Activated CD4-positive, alpha-beta T cell treated with anti-CD3 and anti-CD28 coated beads for 48 hours (primary cell): Measurements from ENCODE around the gene CCS.
"Not testable (repeated sequence)": the region's sequence is repeated elsewhere in the genome, so short reads cannot be mapped to it uniquely, and the experiment has no call there.

Experiments
- DNase-seq: peaks from one replicate; pipeline ENCODE4 v3.0.0-alpha.2; 2020

The CCS gene

GRCh38 chr11:66561178-66561974 is 31.6 kb upstream of the CCS start:
- DNase-seq = no peak

- no peak for DNase-seq
These were observed 31.1 kb upstream of the CCS start for GRCh38 chr11:66561975-66562248.

DNA sequence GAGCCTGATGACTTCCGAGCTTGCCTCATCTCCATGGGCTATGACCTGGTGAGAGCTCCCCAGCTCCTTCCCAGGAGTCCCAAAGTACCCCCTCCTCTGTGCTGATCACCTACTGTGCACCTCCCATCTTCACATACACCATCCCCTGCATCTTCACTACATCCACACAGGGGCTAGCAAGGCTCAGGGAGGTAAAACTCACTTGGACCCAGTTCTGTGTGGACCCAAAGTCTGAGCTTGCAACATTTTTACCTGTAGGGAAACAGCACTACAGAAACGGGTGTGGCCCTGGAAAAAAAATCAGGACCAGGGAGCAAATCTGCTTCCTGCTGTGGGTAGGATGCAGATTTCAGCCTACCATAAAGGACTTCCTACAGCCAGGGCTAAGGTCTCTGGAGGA is 30.7 kb upstream of the CCS start:
- no peak for DNase-seq

DNA sequence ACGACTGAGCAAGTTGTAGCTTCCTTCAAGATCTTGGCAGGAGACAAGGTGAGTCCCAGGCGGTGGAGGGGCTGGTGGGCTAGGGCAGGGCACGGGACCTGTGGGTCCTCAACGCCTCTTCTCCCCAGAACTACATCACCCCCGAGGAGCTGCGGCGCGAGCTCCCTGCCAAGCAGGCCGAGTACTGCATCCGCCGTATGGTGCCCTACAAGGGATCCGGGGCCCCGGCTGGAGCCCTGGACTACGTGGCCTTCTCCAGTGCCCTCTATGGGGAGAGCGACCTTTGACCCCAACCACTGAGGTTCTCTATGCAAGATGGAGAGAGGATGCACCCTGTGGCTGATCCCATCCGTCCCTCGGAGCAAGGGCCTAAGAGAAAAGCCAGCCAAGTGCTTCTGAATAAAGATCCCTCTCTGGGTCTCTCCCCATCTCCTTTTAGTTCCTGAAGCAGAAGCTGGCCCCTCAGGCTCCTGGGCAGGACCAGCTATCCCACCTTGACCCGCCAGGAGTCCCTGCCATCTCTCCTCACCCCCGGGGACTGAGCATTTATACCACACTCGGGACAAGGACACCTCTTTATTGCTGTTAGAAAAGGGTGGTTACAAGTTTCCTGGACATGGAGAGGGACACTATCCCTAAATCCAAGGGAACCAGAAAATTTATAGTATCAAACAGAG is 29.9 kb upstream of the CCS start:
- DNase-seq = no peak

DNA sequence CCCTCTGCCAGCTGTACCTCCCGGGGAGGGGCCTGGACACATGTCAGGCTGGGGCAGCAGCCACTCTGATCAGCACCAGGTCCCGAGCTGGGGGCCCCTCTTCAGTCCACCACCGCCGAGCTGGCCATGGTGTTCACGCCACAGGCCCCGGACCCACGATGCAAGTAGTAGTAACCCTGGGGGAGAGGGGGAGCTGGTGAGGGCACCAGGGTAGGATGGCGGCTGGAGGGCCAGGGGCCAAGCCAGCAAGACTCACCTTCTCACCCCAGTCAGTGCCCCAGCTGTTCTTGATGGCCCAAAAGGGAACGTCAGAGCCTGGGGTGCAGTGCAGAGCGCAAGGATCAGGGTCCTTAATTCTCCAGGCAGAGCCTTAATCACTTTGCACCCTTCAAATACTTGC is 29.2 kb upstream of the CCS start:
- no peak for DNase-seq

DNA sequence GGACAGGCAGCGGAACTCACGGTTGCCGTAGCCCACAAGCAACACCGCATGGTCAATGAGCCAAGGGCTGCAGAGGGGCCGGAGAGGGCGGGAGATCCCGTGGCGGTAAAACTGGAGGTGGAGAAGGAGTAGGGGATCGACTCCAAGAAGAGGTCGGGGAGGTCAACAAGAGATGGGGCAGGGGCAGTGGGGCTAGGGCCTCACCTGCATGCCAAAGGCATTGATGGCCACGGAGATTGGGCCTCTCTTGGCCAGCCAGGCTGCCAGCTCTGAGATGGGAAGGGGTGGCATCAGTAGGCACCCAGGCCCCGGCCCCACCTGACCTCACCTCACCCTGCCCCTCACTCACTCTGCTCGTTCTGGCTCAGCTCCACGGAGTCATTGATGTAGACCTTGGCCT is 28.4 kb upstream of the CCS start:
- no peak for DNase-seq

DNA sequence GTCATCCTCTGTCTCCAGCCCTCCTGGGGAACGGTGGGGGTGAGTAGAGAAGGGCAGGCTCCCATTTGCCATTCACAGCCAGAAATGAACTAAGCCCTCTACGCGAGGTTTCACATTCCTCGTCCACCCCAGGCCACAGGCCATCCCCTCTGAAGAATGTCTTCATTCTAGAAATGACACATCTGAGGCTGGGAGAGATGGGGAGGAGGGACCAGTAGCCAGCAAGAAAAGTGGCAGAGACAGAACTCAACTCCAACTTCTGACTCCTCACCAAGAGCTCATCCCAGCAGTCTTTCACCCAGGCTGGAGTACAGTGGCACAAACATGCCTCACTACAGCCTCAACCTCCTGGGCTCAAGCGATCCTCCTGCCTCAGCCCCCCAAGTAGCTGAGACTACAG is 28.0 kb upstream of the CCS start:
- no peak for DNase-seq

- no peak for DNase-seq
These were observed 26.8 kb upstream of the CCS start for GRCh38 chr11:66566221-66566620.

DNA sequence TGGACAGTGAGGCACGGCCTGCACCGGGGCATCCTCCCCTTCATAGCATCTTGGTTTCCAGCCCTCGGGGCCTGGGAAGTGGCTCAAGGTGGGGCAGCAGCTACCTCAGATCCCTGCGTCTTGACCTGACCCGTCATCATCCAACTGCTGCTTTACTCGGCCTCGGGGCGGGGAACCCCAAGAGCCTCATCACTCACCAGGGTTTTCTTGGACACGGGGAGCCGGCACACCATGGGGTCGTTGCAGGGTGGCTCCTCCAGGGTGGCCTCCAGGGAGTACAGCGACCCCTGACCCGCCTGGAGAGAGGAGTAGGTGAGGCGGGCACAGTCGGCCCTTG is 25.2 kb upstream of the CCS start:
- DNase-seq = no peak

DNA sequence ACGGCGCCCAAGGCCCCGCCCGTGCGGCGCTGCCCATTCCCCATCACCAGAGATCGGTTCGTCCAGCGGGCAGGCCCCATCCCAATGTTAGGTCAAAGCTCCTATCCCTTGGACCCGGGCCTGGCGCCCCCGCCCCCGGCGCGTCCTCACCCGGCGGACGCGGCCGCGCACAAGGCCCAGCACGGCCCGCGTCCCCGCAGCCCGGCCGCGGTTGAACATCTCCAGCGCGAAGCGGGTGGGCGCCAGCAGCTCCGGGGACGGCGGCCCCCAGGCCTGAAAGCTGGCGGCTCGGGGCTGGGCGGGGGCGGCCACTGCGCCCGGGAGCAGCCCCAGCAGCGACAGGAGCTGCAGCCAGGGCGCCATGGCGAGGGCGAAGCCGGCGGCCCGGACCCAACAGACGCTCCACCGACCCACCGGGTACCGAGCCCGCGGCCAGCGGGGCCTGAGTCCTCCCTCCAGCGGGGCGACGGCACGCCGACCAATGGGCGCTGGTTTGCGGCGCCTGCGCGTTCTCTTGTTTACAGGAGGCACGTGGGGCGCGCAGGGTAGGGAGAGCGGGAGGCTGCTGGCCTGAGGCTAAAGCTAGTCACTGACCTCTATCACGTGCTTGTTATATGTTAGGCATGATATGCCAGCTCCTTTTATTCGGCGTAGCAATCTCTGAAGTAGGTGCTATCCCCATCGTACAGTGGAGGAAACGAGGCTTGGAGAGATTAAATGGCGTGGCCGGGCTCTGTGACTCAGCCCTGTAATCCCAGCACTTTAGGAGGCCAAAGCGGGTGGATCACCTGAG is 24.7 kb upstream of the CCS start, which contains the start of gene CTSF:
Gene CTSF, minus strand, starts transcription at position 483 of the 793 bp plus-strand sequence. Its CDS starts 120 bp downstream, at position 363.
- peak; percentile 80 for DNase-seq

DNA sequence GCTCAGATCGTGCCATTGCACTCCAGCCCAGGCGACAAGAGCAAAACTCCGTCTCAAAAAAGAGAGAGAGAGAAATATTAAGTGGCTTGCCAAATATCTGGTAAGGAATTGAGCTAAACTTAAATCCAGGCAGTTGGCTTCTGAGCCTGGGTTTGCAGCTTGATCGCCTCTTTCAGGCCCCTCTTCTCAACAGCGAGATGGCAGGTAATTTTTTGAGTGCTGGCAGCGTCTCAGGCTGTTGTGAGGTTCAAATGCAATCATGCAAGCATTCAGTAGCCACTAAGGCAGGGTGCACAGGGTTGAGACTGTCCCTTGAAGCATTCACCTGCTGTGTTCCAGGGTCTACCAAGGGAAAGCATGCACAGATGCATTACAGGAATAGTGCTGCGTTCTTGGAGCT is 23.9 kb upstream of the CCS start:
- DNase-seq = no peak

DNA sequence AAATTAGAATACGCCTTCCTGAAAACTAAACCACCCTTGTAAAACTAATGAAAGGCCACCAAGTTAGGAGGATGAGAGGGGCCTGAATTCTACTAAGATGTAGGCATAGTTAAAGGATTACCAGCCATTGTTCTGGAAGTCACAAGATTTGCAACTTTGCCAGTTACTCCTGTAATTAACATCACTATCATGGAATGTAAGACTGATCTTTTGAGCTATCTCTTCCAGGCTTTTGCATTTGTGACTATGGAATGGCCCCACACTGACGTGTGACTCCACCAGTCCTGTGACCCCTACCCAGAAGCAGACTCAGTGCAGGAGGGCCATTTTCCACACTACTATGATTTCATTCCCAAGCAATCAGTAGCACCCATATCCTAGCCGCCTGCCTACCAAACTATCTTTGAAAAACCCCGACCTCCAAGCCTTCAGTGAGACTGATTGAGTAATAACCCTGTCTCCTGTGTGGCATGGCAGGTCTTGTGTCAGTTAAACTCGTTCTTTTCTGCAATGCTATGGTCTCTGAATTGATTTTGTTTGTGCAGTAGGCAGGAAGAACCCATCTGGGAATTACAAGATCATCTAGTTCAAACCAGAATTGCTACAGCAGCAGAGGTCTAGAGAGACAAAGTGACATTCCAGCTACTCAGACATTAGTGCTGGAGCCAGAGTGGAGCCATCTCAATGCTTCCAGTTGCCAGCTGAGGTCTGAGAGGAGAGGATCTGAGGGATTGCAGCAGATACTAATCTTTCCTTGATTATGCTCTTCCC is 22.7 kb upstream of the CCS start:
- DNase-seq = no peak

DNA sequence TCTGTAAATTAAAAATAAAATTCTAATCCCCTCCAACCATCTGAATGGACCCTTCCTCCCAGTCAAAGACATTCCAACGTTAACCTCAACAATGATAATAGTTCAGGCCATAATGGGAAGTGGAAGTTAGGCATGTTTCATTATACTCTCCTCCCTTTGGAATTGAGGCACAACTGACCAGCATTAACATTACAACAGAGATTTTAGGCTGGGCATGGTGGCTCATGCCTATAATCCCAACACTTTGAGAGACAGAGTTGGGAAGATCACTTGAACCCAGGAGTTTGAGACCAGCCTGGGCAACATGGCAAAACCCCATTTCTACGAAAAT is 22.2 kb upstream of the CCS start:
- DNase-seq = no peak

GRCh38 chr11:66579017-66579606 is 13.9 kb upstream of the CCS start:
- peak; percentile 89 for DNase-seq

- no peak for DNase-seq
These were observed 12.2 kb upstream of the CCS start for GRCh38 chr11:66580803-66581202.

GRCh38 chr11:66581261-66581660 is 11.7 kb upstream of the CCS start:
- no peak for DNase-seq

- not testable (repeated sequence) for DNase-seq
These were observed 10.3 kb upstream of the CCS start for GRCh38 chr11:66582565-66583147.

DNA sequence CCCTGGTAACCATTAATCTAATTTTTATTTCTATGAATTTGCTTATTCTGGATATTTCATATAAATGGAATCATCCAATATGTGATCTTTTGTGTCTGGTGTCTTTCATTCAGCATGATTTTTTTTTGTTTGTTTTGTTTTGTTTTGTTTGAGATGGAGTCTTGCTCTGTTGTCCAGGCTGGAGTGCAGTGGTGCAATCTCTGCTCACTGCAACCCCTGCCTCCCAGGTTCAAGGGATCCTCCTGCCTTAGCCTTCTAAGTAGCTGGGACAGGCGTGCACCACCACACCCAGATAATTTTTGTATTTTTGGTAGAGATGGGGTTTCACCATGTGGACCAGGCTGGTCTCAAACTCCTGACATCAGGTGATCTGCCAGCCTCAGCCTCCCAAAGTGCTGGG is 7.5 kb upstream of the CCS start:
- not testable (repeated sequence) for DNase-seq

DNA sequence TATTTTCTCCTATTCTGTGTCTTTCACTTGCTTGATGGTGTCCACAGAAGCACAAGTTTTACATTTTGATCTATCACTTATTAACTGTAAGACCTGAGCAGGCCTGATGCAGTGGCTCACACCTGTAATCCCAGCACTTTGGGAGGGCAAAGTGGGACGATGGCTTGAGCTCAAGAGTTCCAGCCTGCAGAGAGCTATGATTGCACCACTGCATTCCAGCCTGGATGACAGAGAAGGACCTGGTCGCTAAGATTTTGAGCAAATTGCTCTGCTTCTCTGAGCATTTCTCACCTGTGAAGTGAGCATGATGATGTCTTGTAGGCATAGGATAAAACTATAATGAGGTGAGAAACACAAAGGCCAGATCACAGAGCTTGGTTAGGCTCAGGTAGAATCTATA is 6.8 kb upstream of the CCS start:
- no peak for DNase-seq

- DNase-seq = not testable (repeated sequence)
These were observed 3.7 kb upstream of the CCS start for GRCh38 chr11:66589315-66589714.

DNA sequence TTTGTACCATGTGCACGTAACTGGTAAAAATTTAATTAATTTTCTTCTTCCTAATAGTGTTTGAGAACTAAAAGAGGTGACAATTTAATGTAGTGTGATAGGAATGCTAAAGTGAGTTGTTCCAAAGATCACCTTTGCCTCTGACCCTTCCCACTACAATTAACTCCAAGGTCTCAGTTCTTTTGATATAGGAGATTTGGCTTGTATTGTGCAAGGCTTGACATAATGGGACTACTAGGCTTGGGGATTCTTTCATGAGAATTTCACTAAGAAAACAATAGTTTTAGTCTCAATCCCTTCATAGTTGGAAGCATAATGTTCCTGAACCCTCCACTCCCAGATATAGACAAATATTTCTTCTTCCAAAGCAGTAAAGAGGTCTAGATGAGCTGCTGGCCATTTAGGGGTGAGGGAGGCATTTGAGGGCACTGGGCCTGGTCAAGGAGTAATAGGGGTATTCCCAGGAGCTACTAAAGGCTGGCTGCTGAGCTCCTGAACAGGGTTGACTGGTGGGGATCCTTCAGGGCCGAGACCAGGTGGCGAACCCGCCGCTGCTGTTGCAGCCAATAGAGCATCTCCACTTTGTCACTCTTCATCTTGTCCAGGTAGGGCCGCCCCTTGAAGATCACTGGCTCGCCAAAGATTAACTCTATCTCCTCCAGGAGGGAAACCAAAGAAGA is 2.8 kb upstream of the CCS start:
- DNase-seq = no peak

- no peak for DNase-seq
These were observed 1.8 kb upstream of the CCS start for GRCh38 chr11:66591175-66591574.
